ENCODE measurements around the gene MRPS31. TPM values are rescaled to one million over a fixed set of nuclear protein-coding genes. Genes with fewer than 3 reads are reported as not detected.
"Not testable (repeated sequence)": the region's sequence is repeated elsewhere in the genome, so short reads cannot be mapped to it uniquely, and the experiment has no call there.

MRPS31 gene
- total and polyA plus RNA-seq, 11 donors, result 21.9 to 62.7 (median 29.1) TPM

GRCh38 chr13:40790154-40790616 is 19.2 kb upstream of the MRPS31 start:
- intact Hi-C loops (cut with DNase I), result no loop called here
- Histone ChIP-seq H3K9me3 (no peaks in the 10 kb centered on the region), H3K27ac (peak overlapping the region in 11 of 12 donors; percentile 65 to 89 (median 81)), H3K27me3 (no peaks in the 10 kb centered on the region), H3K36me3 (peaks cover 0 to 11% (median 3%) of the 10 kb centered on the region in 9 donors), H3K4me3 (peak overlapping the region; percentile 54 to 95 (median 68)), H3K4me1 (peaks cover 0 to 15% (median 8%) of the 10 kb centered on the region in 12 donors)
- ATAC-seq, result no peak
- TF ChIP-seq POLR2A (IDR thresholded peaks at IDR 0.05) (no peak), CTCF (IDR thresholded peaks at IDR 0.05) (no peak)
- 32 to 40% (median 34%) methylated on average over 9 of the region's 9 CpGs for WGBS, 4 donors
- DNase-seq, result no peak

- peak; percentile 85 to 91 (median 88) for DNase-seq
- 0 to 7% (median 1%) methylated on average over 19 to 101 of the region's 101 CpGs for WGBS, 4 donors
- intact Hi-C loops (cut with DNase I), result loop anchor here in 4 of 10 donors (5.0 to 10.0 kb wide), 3 partner anchors 273 to 1755 kb away; partner anchors contain the start of genes WBP4 (in 3 of the 4), NHLRC3 (in 2 of the 4) and PROSER1 (in 2 of the 4)
- Histone ChIP-seq H3K4me1 (peaks cover 0 to 15% (median 8%) of the 10 kb centered on the region in 12 donors), H3K27ac (peak within 1 kb of the TSS; percentile 42 to 89 (median 80)), H3K36me3 (peaks cover 0 to 8% (median under 1%) of the 10 kb centered on the region in 9 donors), H3K4me3 (peak within 1 kb of the TSS; percentile 54 to 95 (median 68)), H3K27me3 (no peaks in the 10 kb centered on the region), H3K9me3 (no peaks in the 10 kb centered on the region)
- ATAC-seq, result peak; percentile 87 to 97 (median 94)
- peak in 1 of 2 donors; percentile 37 for TF ChIP-seq POLR2A (IDR thresholded peaks at IDR 0.05)
- TF ChIP-seq CTCF (IDR thresholded peaks at IDR 0.05), result peak in 8 of 12 donors; percentile 9 to 56 (median 43)
Measured at GRCh38 chr13:40789275-40790153, 18.5 kb upstream of the MRPS31 start, which contains the start of gene SLC25A15. Gene SLC25A15, plus strand, starts transcription at chr13:40789611. Its CDS starts 3,616 bp downstream, at chr13:40793227.

GRCh38 chr13:40788540-40789274 is 17.7 kb upstream of the MRPS31 start:
- not testable (repeated sequence) for H3K27me3 ChIP-seq, DNase-seq, H3K36me3 ChIP-seq, H3K9me3 ChIP-seq
- intact Hi-C loops (cut with DNase I), result loop anchor here in 4 of 10 donors (5.0 to 10.0 kb wide), 3 partner anchors 274 to 1754 kb away; partner anchors contain the start of genes WBP4 (in 3 of the 4), NHLRC3 (in 2 of the 4) and PROSER1 (in 2 of the 4)
- WGBS, 4 donors, result 66 to 69% (median 68%) methylated on average over 18 of the region's 18 CpGs
- peak overlapping the region; percentile 54 to 95 (median 68) for H3K4me3 ChIP-seq
- ATAC-seq, result peak in 1 of 4 donors; percentile 2
- H3K27ac ChIP-seq, result peak overlapping the region in 11 of 12 donors; percentile 65 to 89 (median 81)
- H3K4me1 ChIP-seq, result peaks cover 0 to 15% (median 8%) of the 10 kb centered on the region in 12 donors

GRCh38 chr13:40787062-40787461 is 16.1 kb upstream of the MRPS31 start:
- H3K9me3 ChIP-seq, result no peaks in the 10 kb centered on the region
- H3K27me3 ChIP-seq, result no peaks in the 10 kb centered on the region
- H3K36me3 ChIP-seq, result no peaks in the 10 kb centered on the region
- no peak overlapping the region for H3K27ac ChIP-seq
- TF ChIP-seq CTCF (IDR thresholded peaks at IDR 0.05) (no peak), POLR2A (IDR thresholded peaks at IDR 0.05) (no peak)
- no peak overlapping the region for H3K4me3 ChIP-seq
- peaks cover 0 to 15% (median 8%) of the 10 kb centered on the region in 12 donors for H3K4me1 ChIP-seq
- intact Hi-C loops (cut with DNase I), result loop anchor here in 4 of 10 donors (5.0 to 10.0 kb wide), 3 partner anchors 275 to 1752 kb away; partner anchors contain the start of genes WBP4 (in 3 of the 4), NHLRC3 (in 2 of the 4) and PROSER1 (in 2 of the 4)
- 67 to 74% (median 69%) methylated on average over 5 of the region's 5 CpGs for WGBS, 4 donors
- DNase-seq, result no peak
- ATAC-seq, result no peak

All from heart left ventricle (tissue), 16 donors.